Spleen (tissue), 10 donors: ENCODE data around the gene PNLIPRP1. TPM values are rescaled to one million over a fixed set of nuclear protein-coding genes. Genes with fewer than 3 reads are reported as not detected.

Experiments used
- polyA plus RNA-seq, 3 donors: library from polyadenylated mRNA; stranded (reverse); fragments of 200-250 nt; gene quantifications; one replicate each; pipeline ENCODE4 v1.2.1, GENCODE V29; 2013
- total RNA-seq, 7 donors: library from RNA; depleted of rRNA in 3 of 7; stranded (reverse); fragments of >200 nt in 3 of 7; fragmentation: NEBNext Ultra II Directional in 4 of 7; extraction: Animal tissue kit (Norgen Biotek cat#: 25700) in 4 of 7; gene quantifications; one replicate each; pipeline versions ENCODE4 v1.1.0 to v1.2.1, GENCODE V29; 2016 to 2021
- donor health status: healthy with polysubstance abuse.
- donor health status: DM: no; HTN: no; CAD: no; lungs with moderate emphysema.
- donor health status: DM: no; HTN: no; CAD: no.
- donor health status: Bipolar disorder and iron deficiency.
- donor health status: healthy.
- donor health status: DM: no; HTN: no; CAD: no.
- donor health status: DM: yes; HTN: yes; CAD: no.

Gene PNLIPRP1
- total and polyA plus RNA-seq, 10 donors = 0.06 to 1.2 (median 0.44) TPM; not detected in 4

Other genes with a start within 250 kb of the PNLIPRP1 start
- not detected for gene PNLIPRP3, start 163.1 kb upstream of the PNLIPRP1 start, total RNA-seq
- gene PNLIPRP3, start 163.1 kb upstream of the PNLIPRP1 start, polyA plus RNA-seq = not detected
- 1 to 10 TPM in 3 of 7 donors, not detected in 4; 1.2 to 3.0 (median 1.7) TPM for gene PNLIP, start 45.0 kb upstream of the PNLIPRP1 start, total RNA-seq
- gene PNLIP, start 45.0 kb upstream of the PNLIPRP1 start, polyA plus RNA-seq = under 1 TPM in 2 of 3 donors, not detected in 1; 0.18 to 0.20 TPM
- under 1 TPM in 2 of 7 donors, not detected in 5; 0.37 to 0.60 TPM for gene PNLIPRP2, start 30.0 kb downstream of the PNLIPRP1 start, total RNA-seq
- gene PNLIPRP2, start 30.0 kb downstream of the PNLIPRP1 start, polyA plus RNA-seq = under 1 TPM in 2 of 3 donors, not detected in 1; 0.07 to 0.15 TPM
- 10 to 100 TPM in 4 of 7 donors, 1 to 10 TPM in 3; 5.6 to 16.5 (median 11.0) TPM for gene HSPA12A, start 151.6 kb downstream of the PNLIPRP1 start, total RNA-seq
- gene HSPA12A, start 151.6 kb downstream of the PNLIPRP1 start, polyA plus RNA-seq = 1 to 10 TPM; 1.5 to 3.6 (median 1.8) TPM